ENCODE measurements around the gene STX4.

Gene STX4

DNA sequence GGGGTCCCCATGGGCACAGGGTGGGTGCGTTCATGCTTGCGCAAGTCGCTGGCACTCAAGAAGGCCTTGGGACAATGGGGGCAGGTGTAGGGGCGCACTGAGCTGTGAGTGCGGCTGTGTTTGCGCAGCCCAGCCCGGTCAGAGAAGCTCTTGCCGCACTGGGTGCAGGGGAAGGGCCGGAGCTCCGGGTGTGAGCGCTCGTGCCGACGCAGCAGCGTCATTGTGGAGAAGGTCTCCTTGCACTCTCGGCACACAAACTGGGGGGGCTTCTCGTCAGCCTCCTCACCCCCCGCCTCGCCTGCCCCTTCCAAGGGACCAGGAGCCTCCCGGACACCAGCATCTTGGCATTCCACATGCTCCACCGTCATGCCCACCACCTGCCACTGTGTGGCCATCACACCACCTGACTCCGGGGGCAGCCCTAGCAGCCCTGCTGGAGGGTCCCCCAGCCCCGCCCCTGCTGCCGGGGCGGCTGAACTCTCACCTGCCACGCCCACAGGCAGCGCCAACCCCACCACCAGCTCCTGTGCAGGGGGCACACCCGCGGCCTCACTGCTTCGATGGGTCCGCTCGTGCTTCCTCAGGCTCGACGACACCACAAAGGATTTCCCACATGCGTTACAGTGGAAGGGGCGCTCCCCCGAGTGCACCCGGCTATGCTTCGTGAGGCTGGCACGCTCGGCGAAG lies 27.9 kb downstream of the STX4 start:
- Histone ChIP-seq H3K36me3 (peaks cover 31% of the 10 kb centered on the region), H3K4me1 (peaks cover 5% of the 10 kb centered on the region), H3K27me3 (no peaks in the 10 kb centered on the region), H3K9me3 (no peaks in the 10 kb centered on the region), H3K4me3 (ENCODE audit: low read depth, low read length) (no peak overlapping the region)
- TF ChIP-seq, protein P1, sequence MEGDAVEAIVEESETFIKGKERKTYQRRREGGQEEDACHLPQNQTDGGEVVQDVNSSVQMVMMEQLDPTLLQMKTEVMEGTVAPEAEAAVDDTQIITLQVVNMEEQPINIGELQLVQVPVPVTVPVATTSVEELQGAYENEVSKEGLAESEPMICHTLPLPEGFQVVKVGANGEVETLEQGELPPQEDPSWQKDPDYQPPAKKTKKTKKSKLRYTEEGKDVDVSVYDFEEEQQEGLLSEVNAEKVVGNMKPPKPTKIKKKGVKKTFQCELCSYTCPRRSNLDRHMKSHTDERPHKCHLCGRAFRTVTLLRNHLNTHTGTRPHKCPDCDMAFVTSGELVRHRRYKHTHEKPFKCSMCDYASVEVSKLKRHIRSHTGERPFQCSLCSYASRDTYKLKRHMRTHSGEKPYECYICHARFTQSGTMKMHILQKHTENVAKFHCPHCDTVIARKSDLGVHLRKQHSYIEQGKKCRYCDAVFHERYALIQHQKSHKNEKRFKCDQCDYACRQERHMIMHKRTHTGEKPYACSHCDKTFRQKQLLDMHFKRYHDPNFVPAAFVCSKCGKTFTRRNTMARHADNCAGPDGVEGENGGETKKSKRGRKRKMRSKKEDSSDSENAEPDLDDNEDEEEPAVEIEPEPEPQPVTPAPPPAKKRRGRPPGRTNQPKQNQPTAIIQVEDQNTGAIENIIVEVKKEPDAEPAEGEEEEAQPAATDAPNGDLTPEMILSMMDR (IDR thresholded peaks at IDR 0.05; ENCODE audit: low read depth, low read length): no peak
- no peak for DNase-seq

DNA sequence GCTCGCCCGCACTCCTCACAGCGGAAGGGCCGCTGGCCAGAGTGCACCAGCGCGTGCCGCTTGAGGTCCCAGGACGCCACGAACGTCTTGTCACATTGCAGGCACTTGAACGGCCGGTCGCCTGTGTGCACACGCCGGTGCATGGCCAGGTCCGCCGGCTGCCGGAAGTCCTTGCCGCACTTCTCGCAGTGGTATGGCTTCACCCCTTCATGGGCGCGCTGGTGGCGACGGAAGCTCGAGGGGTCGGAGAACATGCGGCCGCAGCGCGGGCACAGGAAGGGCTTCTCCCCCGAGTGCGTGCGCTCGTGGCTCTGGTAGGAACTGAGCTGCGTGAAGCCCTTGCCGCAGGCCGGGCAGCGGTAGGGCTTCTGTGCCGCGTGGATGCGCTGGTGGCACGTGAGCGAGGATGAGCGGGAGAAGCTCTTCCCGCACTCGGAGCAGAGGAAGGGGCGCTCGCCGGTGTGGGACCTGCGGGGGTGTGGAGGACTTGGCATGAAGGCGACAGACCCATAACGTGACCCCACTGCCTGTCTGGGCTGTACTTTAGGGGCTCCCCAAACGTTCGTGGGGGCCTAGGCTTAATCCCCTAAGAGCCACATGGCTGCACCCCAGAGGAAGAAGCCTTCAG lies 28.6 kb downstream of the STX4 start:
- Histone ChIP-seq H3K36me3 (peaks cover 31% of the 10 kb centered on the region), H3K4me3 (ENCODE audit: low read depth, low read length) (no peak overlapping the region), H3K9me3 (no peaks in the 10 kb centered on the region), H3K27me3 (no peaks in the 10 kb centered on the region), H3K4me1 (peaks cover 5% of the 10 kb centered on the region)
- no peak for DNase-seq
- TF ChIP-seq, protein P1 (IDR thresholded peaks at IDR 0.05; ENCODE audit: low read depth, low read length): no peak

DNA sequence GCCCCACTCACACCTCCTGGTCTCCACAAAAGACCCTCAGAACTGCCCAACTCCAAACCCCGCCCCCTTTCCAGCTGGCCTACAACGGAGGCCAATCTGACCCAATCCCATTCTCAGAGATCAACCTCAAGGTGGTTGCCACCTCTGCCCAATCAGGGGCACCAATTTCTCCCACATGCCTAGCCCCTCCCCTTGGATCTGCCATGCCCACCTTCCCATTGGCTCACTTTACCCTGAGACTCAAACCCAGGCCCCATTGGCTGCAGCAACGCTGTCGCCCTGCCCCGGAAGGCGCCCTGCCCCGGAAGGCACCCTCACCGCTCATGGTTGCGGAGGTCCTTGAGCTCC lies 30.1 kb downstream of the STX4 start:
- TF ChIP-seq, protein P1 (IDR thresholded peaks at IDR 0.05; ENCODE audit: low read depth, low read length): no peak
- Histone ChIP-seq H3K36me3 (peaks cover 31% of the 10 kb centered on the region), H3K4me3 (ENCODE audit: low read depth, low read length) (no peak overlapping the region)

DNA sequence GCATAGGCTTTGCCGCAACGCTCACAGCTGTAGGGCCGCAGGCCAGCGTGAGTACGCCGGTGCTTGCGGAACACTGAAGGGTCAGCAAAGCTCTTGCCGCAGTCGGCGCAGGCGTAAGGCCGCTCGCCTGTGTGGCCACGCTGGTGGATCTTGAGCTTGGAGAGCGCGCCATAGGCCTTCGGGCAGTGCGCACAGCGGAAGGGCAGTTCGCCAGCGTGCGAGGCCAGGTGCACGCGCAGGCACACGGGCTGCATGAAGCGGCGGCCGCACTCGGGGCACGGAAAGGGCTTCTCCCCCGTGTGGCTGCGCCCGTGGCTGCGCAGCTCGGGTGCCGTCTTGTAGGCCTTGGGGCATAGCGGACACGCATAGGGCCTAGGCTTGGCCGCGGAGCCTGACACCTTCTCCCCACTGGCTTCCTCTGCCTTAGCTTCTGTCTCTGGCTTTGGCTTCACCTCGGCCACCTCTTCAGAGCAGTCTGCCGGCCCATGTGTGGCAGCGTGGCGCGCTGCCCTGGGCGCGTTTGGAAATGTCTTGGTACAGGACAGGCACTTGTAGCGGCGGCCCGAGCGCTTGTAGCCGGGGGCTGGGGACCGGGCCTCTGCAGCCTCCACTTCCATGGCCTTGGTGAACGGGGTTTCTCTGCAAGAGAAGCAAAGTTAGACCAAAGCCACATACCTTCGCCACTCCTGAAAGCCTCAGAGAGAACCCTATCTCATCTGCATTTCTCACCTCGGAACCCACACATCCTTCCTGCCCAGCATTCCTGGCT lies 30.7 kb downstream of the STX4 start:
- Histone ChIP-seq H3K36me3 (peaks cover 31% of the 10 kb centered on the region), H3K4me1 (peaks cover 5% of the 10 kb centered on the region), H3K9me3 (no peaks in the 10 kb centered on the region), H3K4me3 (ENCODE audit: low read depth, low read length) (no peak overlapping the region), H3K27me3 (no peaks in the 10 kb centered on the region)
- TF ChIP-seq, protein P1 (IDR thresholded peaks at IDR 0.05; ENCODE audit: low read depth, low read length): no peak
- DNase-seq: no peak

More for the DNA sequence above, 30.1 kb downstream of the STX4 start:
- Histone ChIP-seq H3K9me3 (no peaks in the 10 kb centered on the region), H3K27me3 (no peaks in the 10 kb centered on the region), H3K4me1 (peaks cover 5% of the 10 kb centered on the region)
- no peak for DNase-seq

DNA sequence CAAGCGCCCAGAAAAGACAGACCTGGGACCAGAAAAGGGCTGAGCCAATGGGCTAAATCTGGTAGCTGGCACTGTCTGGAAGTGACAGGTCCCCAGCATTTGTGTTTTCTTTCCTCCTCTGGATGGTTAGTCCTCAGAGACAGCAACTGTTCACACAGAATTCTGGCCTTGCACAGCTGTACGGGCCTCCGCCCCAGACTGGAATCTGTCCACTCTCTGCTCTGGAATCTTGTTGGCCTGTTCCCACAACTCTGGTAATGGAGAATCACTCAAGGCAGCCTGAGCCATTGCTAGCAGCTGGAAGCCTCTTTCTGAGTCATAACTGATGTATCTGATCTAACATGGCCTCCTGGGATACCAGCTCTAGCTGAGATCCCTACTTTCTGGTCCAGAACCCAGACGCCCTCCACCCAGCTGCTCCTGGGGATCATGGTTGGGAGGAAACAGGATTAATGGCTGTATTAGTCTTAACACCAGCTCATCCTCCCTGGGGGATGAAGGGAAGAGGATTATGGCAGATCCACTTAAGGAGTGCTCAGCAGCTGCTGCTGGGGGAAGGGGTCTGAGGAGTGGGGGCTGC lies 31.6 kb downstream of the STX4 start:
- Histone ChIP-seq H3K9me3 (no peaks in the 10 kb centered on the region), H3K27me3 (no peaks in the 10 kb centered on the region), H3K4me1 (peaks cover 5% of the 10 kb centered on the region), H3K4me3 (ENCODE audit: low read depth, low read length) (no peak overlapping the region), H3K36me3 (peaks cover 31% of the 10 kb centered on the region)
- peak; percentile 82 for DNase-seq
- TF ChIP-seq, protein P1 (IDR thresholded peaks at IDR 0.05; ENCODE audit: low read depth, low read length): no peak
